Right renal cortex interstitium (tissue), 3 donors: Measurements from ENCODE around the gene NELFB. TPM values are rescaled to one million over a fixed set of nuclear protein-coding genes. Genes with fewer than 3 reads are reported as not detected.

Experiments used
- DNase-seq, 3 donors: peaks; one replicate each; pipeline ENCODE4 v3.0.0-alpha.2; 2013; ENCODE audit warnings: low read depth in 3 of 3, low spot score in 2 of 3
- polyA plus RNA-seq, 3 donors: library from polyadenylated mRNA; unstranded; fragments of 120-200 nt; gene quantifications; one replicate each; pipeline ENCODE4 v1.2.1, GENCODE V29; 2013; ENCODE audit not compliant: insufficient read length in 3 of 3

Gene NELFB
- polyA plus RNA-seq, 3 donors: 45.5 to 54.0 (median 51.3) TPM

DNA sequence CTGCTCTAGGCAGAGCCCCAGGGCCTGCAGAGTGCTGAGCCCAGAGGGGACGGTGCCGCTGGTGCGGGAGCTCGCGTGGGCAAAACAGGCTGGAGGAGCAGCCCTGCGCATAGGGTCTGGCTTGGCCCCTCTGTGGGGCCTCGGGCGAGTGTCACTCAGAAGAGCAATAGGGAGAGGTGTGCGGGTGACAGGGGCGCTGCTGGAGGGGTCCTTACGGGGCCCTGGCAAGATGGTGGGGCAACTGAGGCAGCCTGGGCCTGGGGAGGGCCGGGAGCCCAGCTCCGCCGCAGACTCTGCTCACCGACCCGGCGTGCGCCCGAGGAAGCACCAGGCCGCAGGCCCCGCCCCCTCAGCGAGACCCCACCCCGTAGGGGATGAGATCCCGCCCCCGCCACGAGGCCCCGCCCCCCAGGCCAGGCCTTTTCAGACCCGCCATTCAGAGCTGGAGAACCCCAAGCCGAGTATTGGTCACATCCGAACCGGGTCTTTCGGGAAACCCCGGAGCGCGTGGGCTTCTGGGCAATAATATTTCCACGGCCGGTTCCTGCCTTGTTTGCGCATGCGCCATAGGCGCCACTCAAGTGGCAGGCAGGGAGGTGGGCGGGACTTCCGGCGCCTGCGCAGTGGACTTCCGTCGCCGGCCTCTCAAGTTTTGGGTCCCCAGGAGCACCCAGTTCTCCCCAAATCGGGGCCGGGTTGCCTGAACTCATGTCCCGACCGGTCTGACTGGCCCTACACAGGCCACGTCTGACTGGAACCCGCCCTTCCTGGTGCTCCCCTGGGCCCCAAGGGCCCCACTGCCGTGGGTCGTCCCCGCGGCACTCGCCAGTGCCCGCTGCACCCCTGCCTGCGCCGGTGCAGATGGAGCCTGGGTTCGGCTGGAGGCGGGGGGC, 31.8 kb upstream of the NELFB start:
- DNase-seq: peak; percentile 90 to 93 (median 92)

DNA sequence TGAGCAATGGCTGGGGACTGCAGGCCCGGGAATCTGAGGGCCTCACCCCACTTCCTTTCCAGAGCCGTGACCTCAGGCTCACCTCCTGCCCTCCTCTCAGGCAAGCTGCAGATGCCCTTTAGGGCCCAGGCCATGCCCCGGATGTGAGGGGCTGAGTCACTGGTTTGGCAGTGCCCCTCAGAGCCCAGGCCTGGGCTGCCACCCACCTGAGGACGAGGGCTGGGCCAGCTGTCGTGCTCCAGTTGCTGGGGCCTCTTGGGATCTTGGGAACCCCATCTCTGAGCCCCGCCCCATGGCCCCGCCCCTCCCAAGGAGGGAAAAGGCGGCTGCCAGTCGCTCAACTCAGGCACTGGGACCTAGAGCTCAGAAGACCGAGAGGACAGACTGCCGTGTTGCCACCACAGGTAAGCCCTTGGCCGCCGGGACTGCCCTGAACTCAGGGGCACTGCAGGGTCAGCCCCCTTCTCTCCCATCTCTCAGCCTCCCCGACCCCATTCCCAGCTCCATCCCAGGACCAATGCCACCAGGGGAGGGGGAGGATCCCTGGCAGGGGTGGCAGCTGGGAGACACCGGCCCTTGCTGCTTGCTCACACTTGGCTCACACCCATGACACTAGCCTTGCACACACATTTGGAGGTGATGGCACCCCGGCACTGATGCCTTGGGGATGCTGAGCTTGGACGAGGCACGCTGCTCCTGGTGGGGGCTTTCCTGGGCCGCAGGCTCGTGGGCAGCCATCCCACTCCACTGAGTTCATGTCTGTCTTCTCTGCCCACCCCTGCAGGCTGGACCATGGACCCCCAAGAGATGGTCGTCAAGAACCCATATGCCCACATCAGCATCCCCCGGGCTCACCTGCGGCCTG, 30.1 kb upstream of the NELFB start, which contains the start of gene CYSRT1:
Gene CYSRT1, plus strand, starts transcription at position 345 of the 865 bp plus-strand sequence. Its CDS starts 448 bp downstream, at position 793.
- DNase-seq: no peak

GRCh38 chr9:137225699-137226331, 29.3 kb upstream of the NELFB start:
- DNase-seq: no peak

- no peak for DNase-seq
Measured at GRCh38 chr9:137226338-137227053, 28.6 kb upstream of the NELFB start.

GRCh38 chr9:137227054-137227852, 27.9 kb upstream of the NELFB start, which contains the start of gene RNF224:
Gene RNF224 (plus strand): TSS chr9:137227502. CDS start chr9:137228336, 834 bp downstream.
- DNase-seq: peak; percentile 48 to 66 (median 55)

- DNase-seq: no peak
Measured at GRCh38 chr9:137227853-137228505, 27.1 kb upstream of the NELFB start.

- no peak for DNase-seq
Measured at GRCh38 chr9:137228506-137228967, 26.6 kb upstream of the NELFB start.

DNA sequence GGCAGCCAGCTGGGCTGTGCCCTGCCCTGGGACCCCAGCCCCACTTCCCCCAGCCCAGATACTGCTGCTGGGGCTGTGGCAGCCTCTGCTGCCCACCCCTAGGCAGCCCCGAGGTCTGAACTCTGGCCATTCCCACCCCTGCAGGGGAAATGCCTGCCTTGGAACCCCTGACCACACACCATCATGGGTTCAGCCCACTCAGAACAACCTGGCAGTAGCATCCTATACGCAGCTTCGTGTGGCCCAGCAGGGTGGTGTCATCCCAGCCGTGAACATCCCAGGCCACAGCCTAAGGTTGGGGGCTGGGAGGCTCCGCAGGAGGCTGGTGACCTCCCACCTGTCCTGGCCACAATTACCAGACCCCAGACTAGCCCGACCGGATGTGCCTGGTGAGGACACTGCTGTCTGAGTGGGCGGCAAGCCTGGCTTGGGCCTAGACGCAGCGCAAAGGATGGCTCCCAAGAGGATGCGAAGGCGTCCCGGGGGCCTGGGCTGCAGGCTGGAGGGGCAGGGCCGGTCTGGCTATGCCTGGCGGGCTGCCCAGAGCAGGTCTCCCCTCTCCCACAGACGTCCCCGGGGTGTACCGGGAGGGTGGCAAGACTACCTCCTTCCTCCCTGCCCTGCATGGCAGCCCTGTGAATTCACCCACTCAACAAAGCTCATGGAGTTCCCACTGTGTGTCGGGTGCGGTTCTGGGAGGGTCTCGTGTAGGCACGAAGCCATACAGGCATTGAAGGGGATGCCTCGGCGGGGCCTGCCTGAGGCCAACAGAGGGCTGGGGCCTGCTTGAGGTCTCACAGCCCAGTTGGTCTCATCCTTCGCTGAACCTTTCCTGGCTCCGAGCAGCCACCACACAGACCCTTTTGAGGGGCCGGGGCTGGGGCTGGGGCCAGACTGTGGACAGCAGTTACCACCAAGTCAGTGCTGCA, 25.9 kb upstream of the NELFB start:
- DNase-seq: no peak

DNA sequence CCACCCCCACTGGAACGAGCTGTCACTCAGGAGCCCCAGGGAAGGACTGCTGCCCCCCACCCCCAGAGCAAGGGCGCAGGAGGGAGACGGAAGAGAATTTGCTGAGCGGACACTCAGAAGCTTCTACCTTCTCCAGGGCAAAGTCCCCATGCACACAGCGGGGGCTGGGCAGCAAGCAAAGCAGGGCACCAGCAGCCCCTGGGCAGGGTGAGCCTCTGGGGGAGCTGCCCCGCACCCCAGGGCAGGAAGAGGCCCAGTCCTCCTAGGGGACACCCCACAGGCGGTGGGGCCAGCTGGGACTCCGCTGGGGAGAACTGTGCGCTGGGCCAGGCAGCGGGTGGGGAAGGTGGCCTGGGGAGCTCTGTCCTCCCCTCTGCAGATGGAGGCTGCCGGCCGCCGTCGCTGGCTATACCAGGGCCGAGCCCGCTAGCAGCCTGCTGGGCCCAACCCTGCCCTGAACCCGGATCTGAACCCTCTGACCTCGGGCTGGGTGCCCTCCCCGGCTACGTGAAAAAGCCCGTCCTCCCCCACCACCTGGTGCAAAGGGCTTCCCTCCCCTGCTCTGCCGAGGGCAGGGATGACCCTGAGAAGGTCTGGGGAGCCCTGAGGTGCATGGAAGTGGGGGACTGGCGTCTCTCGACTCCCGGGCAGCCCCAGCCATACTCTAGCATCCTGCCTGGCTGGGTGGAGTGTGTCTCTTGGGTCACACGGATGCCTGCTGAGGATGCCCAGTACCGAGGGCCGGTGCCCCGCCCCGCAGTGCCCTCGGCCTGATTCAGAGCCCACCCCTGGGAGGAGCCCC, 25.0 kb upstream of the NELFB start:
- DNase-seq: no peak

GRCh38 chr9:137230705-137231371, 24.3 kb upstream of the NELFB start, which contains the start of gene SLC34A3:
Gene SLC34A3 (plus strand): TSS chr9:137230901. CDS start chr9:137231703, 802 bp downstream.
- DNase-seq: no peak

DNA sequence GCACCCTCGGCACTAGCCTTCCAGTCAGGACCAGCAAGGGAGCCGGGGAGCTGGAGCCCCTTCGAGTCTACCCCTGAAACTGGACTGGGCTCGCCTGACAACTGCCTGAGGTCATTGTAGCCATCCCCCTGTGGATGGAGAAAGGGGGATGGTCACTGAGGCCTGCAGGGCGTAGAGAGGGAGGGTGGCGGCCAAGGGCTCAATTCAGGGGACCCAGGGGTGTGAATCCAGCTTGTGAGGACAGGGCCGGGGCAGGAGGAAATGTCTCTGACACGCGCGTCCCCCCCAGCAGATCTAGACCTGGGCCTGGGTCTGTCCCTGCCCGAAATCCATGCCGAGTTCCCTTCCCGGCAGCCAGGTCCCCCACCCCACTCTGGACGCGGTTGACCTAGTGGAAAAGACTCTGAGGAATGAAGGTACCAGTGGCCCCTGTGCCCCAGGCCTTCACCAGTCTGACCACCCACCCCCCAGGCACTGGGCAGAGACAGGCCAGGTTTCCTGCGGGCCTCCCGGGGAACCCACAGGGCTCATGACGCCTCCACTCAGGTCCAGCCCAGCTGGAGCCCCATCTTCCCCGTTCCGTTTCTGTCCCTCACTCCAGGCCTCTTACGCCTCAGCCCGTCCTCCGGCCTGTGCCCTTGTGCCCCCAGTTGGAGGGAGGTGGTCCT, 23.6 kb upstream of the NELFB start:
- no peak for DNase-seq

DNA sequence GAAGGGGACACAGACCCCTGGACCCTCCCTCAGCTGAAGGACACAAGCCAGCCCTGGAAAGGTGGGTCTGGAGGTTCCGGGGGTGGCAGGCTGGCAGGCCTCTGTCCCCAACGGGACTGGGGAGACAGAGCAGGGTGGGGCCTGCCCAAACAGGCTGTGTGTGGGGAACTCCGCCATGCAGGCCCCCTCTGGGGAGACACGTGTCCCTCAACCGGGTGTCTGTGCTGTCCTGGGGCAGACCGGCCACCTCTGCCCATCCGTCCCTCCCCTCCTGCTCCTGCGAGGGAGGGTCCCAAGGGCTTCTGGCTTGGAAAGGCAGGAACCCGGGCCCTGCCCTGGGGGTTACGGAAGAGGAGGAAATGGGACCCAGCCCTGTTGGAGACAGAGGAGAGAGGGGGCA, 23.0 kb upstream of the NELFB start:
- DNase-seq: no peak

DNA sequence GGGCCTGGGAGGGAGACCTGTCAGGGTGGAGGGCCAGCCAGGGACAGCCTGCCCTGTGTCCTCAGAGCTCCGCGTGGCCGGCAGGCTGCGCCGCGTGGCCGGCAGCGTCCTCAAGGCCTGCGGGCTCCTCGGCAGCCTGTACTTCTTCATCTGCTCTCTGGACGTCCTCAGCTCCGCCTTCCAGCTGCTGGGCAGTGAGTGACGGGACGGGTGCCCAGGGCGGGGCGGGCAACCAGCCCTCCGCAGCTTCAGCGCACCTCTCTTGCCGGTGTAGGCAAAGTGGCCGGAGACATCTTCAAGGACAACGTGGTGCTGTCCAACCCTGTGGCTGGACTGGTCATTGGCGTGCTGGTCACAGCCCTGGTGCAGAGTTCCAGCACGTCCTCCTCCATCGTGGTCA, 22.6 kb upstream of the NELFB start:
- no peak for DNase-seq

DNA sequence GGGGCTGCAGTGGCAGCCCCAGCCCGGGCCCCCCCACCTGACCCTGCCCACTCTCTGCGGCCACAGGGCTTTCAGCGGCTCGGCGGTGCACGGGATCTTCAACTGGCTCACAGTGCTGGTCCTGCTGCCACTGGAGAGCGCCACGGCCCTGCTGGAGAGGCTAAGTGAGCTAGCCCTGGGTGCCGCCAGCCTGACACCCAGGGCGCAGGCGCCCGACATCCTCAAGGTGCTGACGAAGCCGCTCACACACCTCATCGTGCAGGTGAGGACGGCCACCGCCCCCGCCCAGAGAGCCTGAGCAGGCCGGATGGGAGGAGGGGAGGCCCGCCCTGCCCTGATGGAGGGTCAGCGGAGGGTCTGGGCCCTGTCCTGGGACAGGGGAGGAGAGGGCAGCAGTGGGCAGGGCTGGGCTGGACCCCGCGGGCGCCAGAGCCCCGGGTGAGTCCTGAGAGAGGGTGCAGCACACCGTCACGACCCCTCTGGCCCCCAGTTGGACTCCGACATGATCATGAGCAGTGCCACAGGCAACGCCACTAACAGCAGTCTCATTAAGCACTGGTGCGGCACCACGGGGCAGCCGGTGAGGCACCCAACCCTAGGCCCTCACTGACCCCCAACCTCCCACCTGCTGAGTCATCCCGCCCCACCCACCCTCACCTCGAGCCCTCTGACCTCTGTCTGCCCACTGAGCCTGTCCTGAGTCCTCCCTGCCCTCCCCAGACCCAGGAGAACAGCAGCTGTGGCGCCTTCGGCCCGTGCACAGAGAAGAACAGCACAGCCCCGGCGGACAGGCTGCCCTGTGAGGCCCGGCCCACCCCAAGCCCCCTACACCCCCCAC, 21.8 kb upstream of the NELFB start:
- no peak for DNase-seq
